Measurements from ENCODE around the gene TIAM1.

- no peak for TF ChIP-seq CTCF (IDR thresholded peaks at IDR 0.05; ENCODE audit: insufficient read depth, low read depth, low read length)
- no peak for TF ChIP-seq EZH2 (IDR thresholded peaks at IDR 0.05; ENCODE audit: insufficient read depth, low read length)
Observed at GRCh38 chr21:31087639-31088473, 256.2 kb downstream of the TIAM1 start.
